GM18498 (cell line): Measurements from ENCODE around the gene RHOG.
"Not testable (repeated sequence)": the region's sequence is repeated elsewhere in the genome, so short reads cannot be mapped to it uniquely, and the experiment has no call there.

Source experiments
- ATAC-seq: cut with Tn5 transposase; IDR thresholded peaks from one replicate; pipeline ENCODE4 v1.9.1; 2021; ENCODE audit warnings: mild to moderate bottlenecking, moderate library complexity; ENCODE audit not compliant: unreplicated experiment

Gene RHOG

DNA sequence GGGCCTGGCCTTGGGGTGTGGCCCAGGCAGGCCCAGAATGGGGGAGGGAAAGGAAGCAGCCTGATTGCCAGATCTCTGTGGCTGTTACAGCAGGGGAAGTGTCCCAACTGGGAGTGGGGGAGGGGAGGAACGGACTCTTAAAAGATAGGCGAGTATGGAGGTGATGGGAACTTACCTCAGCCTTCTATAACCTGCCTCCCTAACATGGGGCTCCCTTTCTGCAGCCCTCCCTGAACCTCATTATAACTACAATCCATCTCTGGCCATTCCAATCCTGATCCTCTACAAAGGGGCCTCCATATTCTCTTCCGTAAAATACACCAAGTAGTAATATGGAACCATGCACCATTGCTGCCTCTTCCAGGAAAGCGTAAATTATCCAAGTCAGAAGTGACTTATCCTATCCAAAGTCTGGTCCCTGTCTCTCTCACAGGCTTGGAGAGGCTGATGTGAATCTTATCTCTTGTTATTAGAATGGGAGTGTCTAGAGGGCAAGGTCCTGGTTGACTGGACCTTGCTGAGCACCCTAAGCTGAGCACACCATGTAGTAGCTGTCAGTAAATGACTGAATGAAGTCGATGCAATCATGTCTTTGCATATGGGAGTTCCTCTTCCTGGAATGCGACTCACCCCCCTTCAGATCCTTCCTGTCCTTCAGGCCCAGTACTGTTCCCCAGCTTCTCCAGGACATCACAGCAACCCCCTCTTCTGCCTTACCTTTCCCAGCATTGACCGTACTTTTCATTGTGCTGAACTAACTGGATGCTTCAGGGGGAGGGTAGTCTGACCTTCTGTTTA, 5.9 kb downstream of the RHOG start:
- ATAC-seq = no peak

DNA sequence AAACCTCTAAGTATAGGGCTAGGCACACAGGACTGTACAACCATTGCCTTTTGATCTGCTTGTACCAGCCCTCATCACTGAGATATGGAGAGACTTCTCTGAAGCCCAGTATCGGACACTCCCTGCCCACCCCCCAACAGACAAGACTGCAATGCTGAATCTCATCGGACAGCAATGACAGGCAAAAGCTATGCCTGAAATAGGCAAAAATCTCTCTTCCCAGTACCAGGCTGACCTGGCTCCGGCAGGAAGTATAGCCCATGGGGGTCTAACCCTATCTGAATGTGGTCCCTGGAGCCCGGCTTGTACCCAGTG, 6.5 kb downstream of the RHOG start:
- no peak for ATAC-seq

DNA sequence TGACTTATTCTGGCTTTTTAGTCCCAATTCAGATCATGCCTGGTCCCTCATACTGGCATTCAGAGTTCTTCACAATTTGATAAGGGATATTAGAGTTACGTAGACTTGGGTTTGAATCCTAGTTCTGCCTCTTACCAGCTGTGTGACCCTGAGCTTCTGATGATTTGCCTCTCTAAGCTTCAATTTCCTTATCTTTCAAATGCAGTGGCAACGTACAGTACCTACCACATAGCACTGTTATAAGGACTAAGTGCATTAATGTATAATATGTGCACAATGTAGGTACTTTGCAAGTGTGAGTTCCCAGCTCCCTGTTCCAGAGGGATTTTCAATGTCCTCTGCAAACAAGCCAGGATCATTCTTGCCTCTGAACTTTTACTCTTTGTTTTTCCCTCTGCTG, 7.3 kb downstream of the RHOG start:
- no peak for ATAC-seq

DNA sequence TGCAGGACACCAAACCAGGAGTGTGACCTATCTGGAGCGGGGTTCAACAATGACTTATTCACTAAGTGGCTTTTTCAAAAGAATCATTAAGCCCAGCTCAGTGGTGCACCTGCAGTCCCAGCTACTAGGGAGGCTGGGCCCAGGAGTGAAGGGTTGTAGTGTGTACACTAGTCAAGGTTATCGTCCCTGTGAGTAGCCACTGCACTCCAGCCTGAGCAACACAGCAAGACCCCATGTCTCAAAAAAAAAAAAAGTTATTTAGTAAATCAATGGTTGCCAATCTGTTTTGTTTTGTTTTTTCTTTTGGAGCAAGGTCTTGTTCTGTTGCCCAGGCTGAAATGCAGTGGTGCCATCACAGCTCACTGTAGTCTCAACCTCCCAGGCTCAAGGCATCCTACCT, 7.9 kb downstream of the RHOG start:
- ATAC-seq = no peak

DNA sequence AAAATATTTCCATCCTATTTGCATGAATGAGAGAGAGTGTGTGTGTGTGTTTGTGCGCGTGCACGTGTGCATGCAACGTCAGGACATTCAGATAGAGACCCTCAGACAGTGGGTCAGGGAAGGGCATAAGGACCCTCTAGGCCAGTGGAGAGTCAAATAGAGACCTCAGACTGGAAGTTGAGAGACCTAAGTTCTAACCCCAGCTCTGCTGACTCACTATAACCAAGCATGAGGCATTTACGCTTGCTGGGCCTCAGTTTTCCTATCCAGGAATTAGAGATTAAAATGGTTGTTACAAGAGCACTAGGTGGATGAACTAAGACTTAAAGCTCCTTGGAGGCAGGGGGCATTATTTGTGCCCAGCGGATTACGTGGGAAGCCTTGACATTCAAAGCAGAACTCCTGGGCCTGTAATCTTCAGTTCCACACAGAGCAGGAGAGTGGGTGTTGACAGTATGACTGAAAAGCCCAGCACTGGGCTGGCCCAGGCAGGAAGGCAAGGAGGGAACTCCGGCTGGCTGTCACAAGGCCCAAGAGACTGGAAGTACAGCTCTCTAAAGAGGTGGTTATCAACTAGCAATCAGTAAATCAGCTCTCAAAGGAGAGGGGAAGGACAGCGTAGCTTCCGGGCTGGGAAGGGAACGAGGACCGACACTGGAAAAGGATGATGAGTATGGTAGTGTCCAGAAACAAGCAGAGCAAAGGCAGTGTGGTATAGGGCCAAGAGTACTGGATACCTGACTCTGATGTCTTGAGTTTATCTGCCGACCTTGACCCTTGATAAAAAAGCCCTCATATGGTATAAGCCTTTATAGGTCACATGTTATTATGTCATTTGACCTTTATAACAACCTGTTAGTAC, 9.2 kb downstream of the RHOG start:
- ATAC-seq = no peak

DNA sequence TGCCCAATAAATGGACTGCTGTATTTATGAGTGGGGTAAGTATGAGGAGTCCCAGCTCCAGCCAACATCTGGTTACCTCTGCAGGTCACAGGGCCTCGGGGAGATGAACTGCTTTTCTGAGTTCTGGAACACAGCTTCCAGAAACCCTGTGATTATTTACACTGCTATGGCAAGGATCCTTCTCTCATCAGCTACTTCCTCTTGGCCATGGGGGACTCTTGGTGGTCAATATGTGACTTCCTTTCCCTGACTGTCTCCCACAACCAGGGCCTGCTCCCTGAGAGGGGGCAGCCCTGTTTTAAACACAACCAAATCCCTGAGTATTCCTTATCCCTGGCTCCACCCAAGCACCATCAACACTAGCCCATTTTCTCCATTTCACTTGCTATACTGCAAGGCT, 10.0 kb downstream of the RHOG start:
- no peak for ATAC-seq

DNA sequence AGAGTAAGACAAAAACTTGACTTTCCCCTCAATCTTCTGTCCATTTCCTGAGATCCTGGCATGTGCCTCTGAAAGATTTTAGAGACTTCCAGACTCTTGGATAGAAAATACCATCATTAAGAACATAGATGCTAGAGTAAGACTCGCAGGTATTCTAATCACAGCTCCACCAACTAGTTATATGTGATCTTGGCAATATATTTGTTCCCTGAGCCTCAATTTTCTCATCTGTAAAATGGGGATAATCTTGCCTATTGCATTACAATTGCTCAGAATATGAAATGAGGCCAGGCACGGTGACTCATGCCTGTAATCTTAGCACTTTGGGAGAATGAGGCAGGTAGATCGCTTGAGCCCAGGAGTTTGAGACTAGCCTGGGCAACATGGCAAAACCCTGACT, 10.7 kb downstream of the RHOG start:
- no peak for ATAC-seq

DNA sequence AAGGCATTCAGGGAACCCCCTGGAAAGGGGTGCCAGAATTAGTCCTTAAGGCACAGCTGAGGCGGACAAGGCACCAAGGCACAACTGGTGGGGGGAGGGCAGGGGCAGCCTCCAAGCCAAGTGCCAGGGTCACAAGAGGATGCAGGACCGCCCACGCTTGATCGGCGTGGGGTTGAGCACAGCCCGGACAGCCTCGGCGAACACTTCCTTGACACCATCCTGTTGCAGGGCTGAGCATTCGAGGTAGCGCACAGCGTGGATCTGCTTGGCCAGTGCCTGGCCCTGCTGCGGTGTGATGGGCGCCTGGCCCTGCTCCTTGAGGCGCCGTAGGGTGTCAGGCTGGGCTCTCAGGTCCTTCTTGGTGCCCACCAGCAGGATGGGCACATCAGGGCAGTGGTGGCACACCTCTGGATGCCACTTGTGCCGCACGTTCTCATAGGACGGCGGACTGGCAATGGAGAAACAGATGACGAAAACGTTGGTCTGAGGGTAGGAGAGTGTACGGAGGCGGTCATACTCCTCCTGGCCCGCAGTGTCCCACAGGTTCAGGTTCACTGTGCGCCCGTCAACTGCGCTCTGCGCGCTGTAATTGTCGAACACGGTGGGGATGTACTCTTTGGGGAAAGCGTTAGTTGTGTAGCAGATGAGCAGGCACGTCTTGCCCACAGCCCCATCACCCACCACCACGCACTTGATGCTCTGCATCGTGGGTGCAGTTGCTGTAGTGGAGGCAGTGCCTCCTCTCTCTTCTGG, 13.1 kb downstream of the RHOG start:
- ATAC-seq = no peak

DNA sequence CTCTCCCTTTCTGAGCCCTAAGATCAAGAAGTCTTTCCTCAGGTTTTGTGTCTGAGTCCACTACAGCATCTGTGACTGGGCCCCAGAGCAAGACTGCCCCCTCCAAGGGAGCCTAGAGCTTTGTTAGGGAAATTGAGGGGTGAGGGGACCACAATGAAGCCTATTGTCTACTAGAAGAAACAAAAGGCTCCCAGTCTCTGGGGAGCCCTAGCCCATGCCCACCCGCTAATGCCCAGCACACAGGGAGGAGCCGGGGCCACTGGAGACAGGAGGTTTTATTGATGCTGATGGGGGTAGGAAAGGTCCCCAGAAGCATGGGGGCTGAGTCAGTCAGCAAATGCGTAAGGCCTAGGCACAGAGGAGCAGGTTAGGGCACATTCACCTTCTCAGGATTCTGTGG, 14.0 kb downstream of the RHOG start:
- ATAC-seq = no peak

DNA sequence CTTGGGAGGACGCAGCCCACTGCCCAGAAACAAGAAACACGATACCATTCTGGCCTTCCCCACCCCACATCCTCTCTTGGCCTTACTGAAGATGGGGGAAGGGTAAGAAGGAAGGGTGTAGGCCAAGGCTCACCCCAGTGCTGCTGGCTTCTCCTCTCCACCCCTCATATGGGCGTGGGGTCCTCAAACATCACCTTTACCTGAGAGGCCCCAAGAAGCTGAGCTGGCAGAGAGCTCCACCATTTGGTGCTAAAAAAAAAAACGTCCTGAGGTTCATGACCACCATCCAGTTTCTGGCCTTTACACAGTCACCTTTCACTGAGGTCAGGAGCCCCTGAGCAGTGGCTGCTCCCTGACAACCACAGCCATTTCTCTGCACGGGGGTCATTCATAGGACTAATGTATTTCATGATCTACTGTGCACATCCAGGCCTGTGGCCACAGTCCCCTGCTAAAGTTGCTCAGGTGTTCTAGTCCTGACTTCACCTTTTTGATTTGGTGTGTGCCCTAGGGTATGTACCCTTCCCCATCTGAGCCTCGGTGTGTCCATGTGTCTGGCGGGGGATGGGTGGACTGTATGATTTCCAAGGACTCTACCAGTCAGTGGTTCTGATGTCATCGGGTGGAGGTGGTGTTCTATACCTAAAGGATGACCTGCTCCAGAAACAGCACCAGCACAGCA, 15.1 kb downstream of the RHOG start:
- ATAC-seq = no peak

DNA sequence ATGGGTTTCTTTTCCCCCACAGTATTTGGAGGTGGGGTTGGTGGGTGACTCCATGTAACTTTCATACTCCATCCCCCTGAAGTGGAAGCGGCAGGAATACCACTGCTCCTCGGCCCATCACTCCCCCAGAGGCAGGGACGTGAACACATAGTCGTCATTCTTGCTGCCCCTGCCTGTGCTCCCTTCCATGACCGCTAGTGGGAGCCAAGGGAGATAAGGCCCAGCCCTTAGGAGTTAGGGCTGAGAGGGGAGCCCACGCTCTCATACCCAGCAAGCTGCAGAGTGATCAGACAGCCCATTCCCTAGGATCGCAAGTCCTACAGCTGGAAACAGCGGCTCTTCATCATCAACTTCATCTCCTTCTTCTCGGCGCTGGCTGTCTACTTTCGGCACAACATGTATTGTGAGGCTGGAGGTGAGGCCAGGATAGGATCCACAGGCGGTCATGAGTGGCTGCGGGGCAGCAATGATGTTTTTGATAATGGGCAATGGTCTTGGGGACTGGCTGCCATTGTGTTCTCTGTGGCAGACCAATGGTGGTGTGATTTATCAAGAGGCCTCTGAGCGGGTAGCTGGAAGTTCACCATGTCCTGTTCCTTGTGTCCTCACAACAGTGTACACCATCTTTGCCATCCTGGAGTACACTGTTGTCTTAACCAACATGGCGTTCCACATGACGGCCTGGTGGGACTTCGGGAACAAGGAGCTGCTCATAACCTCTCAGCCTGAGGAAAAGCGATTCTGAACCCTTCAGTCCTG, 15.9 kb downstream of the RHOG start:
- ATAC-seq = peak; percentile 80

DNA sequence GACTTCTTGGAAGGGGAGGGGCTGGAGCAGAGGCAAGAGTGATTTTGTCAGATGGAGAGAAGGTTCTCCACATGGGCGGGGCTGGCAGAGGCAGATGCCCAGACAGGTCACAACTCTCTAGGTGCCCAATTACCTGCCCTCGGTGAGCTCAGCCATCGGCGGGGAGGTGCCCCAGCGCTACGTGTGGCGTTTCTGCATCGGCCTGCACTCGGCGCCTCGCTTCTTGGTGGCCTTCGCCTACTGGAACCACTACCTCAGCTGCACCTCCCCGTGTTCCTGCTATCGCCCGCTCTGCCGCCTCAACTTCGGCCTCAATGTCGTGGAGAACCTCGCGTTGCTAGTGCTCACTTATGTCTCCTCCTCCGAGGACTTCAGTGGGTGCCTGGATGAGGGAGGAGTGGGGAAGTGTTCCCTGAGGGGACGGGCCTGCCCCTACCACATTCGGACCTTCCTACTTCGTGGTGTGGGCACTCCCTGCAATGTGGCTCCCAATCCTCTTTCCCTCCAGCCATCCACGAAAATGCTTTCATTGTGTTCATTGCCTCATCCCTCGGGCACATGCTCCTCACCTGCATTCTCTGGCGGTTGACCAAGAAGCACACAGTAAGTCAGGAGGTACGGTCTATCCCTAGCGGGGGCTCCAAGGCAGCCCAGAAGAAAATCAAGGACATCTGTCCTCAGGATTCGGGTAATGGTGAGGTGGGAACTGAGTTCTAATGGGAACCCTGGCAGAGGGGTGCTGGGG, 16.8 kb downstream of the RHOG start:
- no peak for ATAC-seq

DNA sequence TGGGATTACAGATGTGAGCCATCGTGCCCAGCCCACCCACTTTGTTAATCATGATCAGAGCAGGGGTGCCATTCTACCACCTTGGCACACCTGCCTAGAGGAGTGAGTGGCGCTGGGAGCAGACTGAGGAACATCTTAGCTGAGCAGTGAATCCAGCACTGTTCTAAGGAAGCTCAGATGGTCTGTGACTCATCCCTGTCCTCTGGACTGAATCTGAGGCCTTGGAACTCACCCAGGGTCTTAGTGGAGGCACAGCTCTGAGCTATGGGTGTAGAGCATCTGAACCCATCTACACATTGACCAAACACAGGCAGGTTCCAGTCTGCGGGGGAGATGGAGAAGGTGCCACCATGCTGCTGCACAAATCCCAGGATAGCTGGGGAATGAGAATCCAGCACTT, 17.5 kb downstream of the RHOG start:
- ATAC-seq = no peak

DNA sequence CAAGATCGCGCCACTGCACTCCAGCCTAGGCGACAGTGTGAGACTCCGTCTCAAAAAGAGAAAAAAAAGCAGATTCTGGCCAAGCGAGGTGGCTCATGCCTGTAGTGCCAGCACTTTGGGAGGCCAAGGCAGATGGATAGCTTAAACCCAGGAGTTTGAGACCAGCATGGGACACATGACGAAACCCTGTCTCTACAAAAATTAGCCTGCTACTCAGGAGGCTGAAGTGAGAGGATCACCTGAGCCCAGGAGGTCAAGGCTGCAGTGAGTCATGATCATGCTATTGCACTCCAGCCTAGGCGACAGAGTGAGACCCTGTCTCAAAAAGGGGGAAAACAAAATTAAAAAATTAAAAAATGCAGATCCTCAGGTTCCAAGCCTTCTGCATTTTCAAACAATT, 18.4 kb downstream of the RHOG start:
- no peak for ATAC-seq

DNA sequence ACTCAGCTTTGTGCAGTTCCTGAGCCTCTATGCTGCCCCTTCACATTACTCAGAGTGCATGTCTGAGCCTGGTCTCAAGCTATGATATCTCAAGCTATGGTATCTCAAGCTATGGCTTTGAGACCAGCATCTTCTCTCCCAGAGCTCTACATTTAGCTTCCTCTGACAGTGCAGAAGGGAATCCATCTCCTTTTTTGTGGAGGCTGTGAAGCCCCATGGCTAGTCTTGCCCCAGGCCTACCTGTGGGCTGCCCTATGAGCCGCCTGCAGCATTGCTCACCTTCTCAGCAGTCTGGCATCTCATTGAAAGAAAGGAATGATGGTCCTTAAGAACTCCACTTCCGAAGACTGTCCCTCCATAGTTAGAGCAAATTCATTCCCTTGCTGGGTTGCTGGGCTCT, 19.8 kb downstream of the RHOG start:
- ATAC-seq = no peak

DNA sequence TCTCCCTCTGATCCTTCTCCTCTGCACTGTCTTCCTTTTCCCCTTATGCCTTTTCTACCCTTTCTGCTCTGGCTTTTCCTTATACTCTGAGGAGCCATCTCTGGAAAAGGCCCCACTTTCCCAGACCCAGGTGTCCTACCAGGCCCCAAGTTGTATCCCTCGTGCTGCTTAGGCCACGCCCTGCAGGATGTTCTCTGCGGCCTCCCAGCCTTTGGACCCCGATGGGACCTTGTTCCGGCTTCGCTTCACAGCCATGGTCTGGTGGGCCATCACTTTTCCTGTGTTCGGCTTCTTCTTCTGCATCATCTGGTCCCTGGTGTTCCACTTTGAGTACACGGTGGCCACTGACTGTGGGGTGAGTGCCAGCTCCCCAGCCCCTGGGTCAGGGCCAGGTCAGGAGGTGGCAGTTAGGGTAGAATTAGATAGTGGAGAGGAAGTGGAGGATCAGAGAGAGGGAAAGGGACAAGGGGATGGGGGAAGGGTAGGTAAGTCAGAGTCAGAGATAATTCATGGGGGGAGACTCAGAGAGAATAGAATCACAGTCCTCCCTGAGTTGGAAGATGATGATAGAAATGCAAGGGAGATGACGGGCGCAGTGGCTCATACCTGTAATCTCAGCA, 23.5 kb downstream of the RHOG start:
- no peak for ATAC-seq

DNA sequence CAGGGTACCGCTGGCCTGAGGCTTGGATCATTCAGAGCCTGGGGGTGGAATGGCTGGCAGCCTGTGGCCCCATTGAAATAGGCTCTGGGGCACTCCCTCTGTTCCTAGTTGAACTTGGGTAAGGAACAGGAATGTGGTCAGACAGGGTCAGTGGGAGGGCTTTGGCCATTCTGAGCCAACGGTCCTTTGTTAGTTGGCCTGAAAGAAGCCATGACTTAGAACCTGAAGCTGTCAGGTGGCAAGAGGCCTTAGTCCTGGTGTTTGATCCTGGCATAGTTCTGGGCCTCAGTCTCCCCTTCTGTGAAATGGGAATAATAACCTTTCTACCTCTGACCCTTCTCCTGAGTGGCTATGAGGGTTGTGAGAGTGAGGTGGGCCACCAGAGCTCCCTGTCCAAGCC, 24.1 kb downstream of the RHOG start:
- no peak for ATAC-seq

DNA sequence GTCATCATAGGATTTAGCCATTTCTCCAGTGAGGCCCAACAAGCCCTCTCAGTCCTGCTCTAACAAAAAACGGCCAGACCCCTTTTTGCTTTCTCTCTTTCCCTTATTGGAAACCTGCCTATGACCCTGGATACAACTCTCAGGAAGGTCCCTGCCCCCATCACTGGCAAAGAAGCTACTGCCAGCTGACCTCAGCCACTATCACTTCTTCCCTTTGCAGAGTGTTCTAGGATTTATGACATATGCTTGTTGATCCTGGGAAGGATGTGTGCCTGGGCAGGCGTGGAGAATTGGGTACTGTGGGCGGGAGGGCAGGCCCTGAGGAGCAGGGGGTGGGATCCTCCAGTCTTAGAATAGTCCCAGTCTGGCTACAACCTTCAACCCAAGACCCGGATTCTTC, 24.9 kb downstream of the RHOG start:
- no peak for ATAC-seq

DNA sequence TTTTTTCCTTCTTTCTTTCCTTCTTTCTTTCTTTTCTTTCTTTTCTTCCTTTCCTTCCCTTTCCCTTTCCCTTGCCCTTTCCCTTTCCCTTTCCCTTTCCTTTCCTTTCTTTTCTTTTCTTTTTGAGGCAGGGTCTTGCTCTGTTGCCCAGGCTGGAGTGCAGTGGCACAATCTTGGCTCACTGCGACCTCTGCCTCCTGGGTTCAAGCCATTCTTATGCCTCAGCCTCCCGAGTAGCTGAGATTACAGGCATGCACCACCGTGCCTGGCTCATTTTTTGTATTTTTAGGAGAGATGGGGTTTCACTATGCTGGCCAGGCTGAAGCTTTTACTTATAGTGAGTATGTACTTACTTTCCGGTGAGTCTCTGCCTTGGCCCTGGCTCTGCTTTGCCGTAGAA, 25.9 kb downstream of the RHOG start:
- ATAC-seq = not testable (repeated sequence)
